K562 (cell line): ENCODE results near the gene NR2C2AP. TPM values are rescaled to one million over a fixed set of nuclear protein-coding genes. Genes with fewer than 3 reads are reported as not detected.

ENCODE experiments used
- ADNP ChIP-seq: fragments of 200-800 bp; sonication (Bioruptor generic); IDR thresholded peaks from 2 replicates; pipeline ENCODE4 v1.6.1; 2016; ENCODE audit warnings: missing genetic modification characterization, missing compliant biosample characterization
- ARID4B ChIP-seq: sonication (generic); formaldehyde crosslinking; IDR thresholded peaks from 2 replicates; pipeline ENCODE4 v1.8.0; 2022; ENCODE audit warnings: mild to moderate bottlenecking, missing genetic modification reagents
- BCOR ChIP-seq: fragments of 450-650 bp; IDR thresholded peaks from 2 replicates; pipeline ENCODE4 v1.6.1; 2016
- CHD4 ChIP-seq: fragments of 200-600 bp; sonication (generic); IDR thresholded peaks from 3 replicates; pipeline ENCODE4 v1.6.1; 2012; ENCODE audit warnings: low read depth, mild to moderate bottlenecking, mixed read lengths, low read length, inconsistent platforms; ENCODE audit not compliant: insufficient read depth, insufficient replicate concordance, poor library complexity, severe bottlenecking
- HLTF ChIP-seq: fragments of 450-650 bp; IDR thresholded peaks from 2 replicates; pipeline ENCODE4 v1.6.1; 2016
- KDM2B ChIP-seq: fragments of 250-450 bp; sonication (Bioruptor Pico); IDR thresholded peaks from 2 replicates; pipeline ENCODE4 v1.8.0; 2021; ENCODE audit warnings: mild to moderate bottlenecking, moderate library complexity
- MCM2 ChIP-seq: fragments of 450-650 bp; IDR thresholded peaks from 2 replicates; pipeline ENCODE4 v1.6.1; 2017; ENCODE audit warnings: low read depth, mild to moderate bottlenecking
- MEIS2 ChIP-seq: fragments of 450-650 bp; IDR thresholded peaks from 2 replicates; pipeline ENCODE4 v1.6.1; 2014; ENCODE audit warnings: mild to moderate bottlenecking; ENCODE audit not compliant: partially characterized antibody
- NR3C1 ChIP-seq: sonication (generic); formaldehyde crosslinking; IDR thresholded peaks from 2 replicates; pipeline ENCODE4 v1.8.1; 2022; ENCODE audit warnings: missing genetic modification reagents
- PHF21A ChIP-seq: fragments of 450-650 bp; IDR thresholded peaks from 2 replicates; pipeline ENCODE4 v1.6.1; 2017; ENCODE audit warnings: low read depth, borderline replicate concordance
- SAFB2 ChIP-seq: fragments of 200-400 bp; formaldehyde crosslinking; IDR thresholded peaks from 2 replicates; pipeline ENCODE4 v1.6.1; 2018; ENCODE audit warnings: borderline replicate concordance, low read length, low read depth, moderate library complexity; ENCODE audit not compliant: severe bottlenecking
- SMARCA5 ChIP-seq: fragments of 450-650 bp; IDR thresholded peaks from 2 replicates; pipeline ENCODE4 v1.6.1; 2016
- TAF1 ChIP-seq: IDR thresholded peaks from 2 replicates; pipeline ENCODE4 v1.6.1; 2011; ENCODE audit warnings: mild to moderate bottlenecking, low read length, moderate library complexity; ENCODE audit not compliant: insufficient read depth, control insufficient read depth, severe bottlenecking; ENCODE audit errors: extremely low read depth
- TBP ChIP-seq: optimal IDR thresholded peaks from 2 replicates; pipeline ENCODE3; 2011; ENCODE audit warnings: low read depth, low read length, improper control_type of control experiment
- ZFX ChIP-seq: sonication (generic); formaldehyde crosslinking; IDR thresholded peaks from 2 replicates; pipeline ENCODE4 v1.8.0; 2022; ENCODE audit warnings: mild to moderate bottlenecking, missing genetic modification reagents, moderate library complexity
- ZNF717 ChIP-seq: fragments of 250-450 bp; sonication (Bioruptor Pico); IDR thresholded peaks from 2 replicates; pipeline ENCODE4 v1.5.0; 2021
- polyA plus RNA-seq, 8 experiments: library from polyadenylated mRNA; depleted of rRNA in 4 of 8; stranded (reverse) in 5 of 8; unstranded in 3 of 8; fragments of >200 nt; fragmentation: Nextera tagmentation in 2 of 8; fragmentation: Illumina TruSeq in 1 of 8; extraction: Ambion mirVana in 2 of 8; extraction: Trizol in 1 of 8; gene quantifications; 2 replicates each; pipeline versions ENCODE4 v1.2.1 to v1.2.3, GENCODE V29; 2011 to 2014; ENCODE audit warnings: inconsistent platforms in 1 of 8, missing spikeins in 1 of 8
- total RNA-seq, 7 experiments: library from RNA; depleted of rRNA in 6 of 7; stranded (reverse); fragments of >200 nt in 6 of 7; fragmentation: Illumina TruSeq in 2 of 7; extraction: Trizol in 2 of 7; gene quantifications; 2 replicates each; pipeline versions ENCODE4 v1.2.1 to v1.2.3, GENCODE V29; 2011 to 2021; ENCODE audit warnings: low replicate concordance in 1 of 7

The NR2C2AP gene
- total and polyA plus RNA-seq, 9 of the 15 experiments (the other 6 are each of a cell fraction or from before 2014, with no cell fraction given), result 23.7 to 77.4 (median 32.4) TPM

GRCh38 chr19:19223636-19224035, 20.4 kb upstream of the NR2C2AP start (continued):
- TF ChIP-seq ARID4B (CRISPR knock-in tag) (no peak), BCOR (peak; percentile 91), MEIS2 (no peak), TBP (no peak), ZNF717 (CRISPR knock-in tag) (no peak), NR3C1 (CRISPR knock-in tag) (no peak), SMARCA5 (no peak), PHF21A (no peak), SAFB2 (no peak), KDM2B (CRISPR knock-in tag) (no peak), ADNP (tag) (peak; percentile 32; the same call in 1 of the 2 replicates), ZFX (CRISPR knock-in tag) (no peak), HLTF (no peak), CHD4 (no peak), TAF1 (no peak), MCM2 (no peak)
- TF ChIP-seq, all 486 proteins: peak for 4
